IMR-90 (cell line): Measurements from ENCODE around the gene RASGRP4.

Experiments used
- BHLHE40 ChIP-seq: fragments of 150-350 bp; IDR thresholded peaks from 2 replicates; pipeline ENCODE4 v1.6.1; 2016; ENCODE audit warnings: mild to moderate bottlenecking, low read depth, low read length
- CHD1 ChIP-seq: IDR thresholded peaks from 2 replicates; pipeline ENCODE4 v1.6.1; 2012; ENCODE audit warnings: low read depth, low read length, improper control_type of control experiment
- ELK1 ChIP-seq: fragments of 150-350 bp; IDR thresholded peaks from 2 replicates; pipeline ENCODE4 v1.6.1; 2016; ENCODE audit warnings: low read depth, mild to moderate bottlenecking, low read length, moderate library complexity, borderline replicate concordance
- FOS ChIP-seq: fragments of 150-350 bp; IDR thresholded peaks from 2 replicates; pipeline ENCODE4 v1.6.1; 2016; ENCODE audit warnings: low read depth, low read length
- MAZ ChIP-seq: IDR thresholded peaks from 2 replicates; pipeline ENCODE4 v1.6.1; 2012; ENCODE audit warnings: low read depth, mild to moderate bottlenecking, low read length, improper control_type of control experiment, moderate library complexity, borderline replicate concordance
- NFE2L2 ChIP-seq: fragments of 150-350 bp; IDR thresholded peaks from 2 replicates; pipeline ENCODE4 v1.6.1; 2016; ENCODE audit warnings: low read depth, mild to moderate bottlenecking, low read length
- POLR2A ChIP-seq: IDR thresholded peaks from 2 replicates; pipeline ENCODE4 v1.6.1; 2012; ENCODE audit warnings: mild to moderate bottlenecking, low read depth, low read length
- RFX5 ChIP-seq: IDR thresholded peaks from 2 replicates; pipeline ENCODE4 v1.8.0; 2012; ENCODE audit warnings: low read depth, mild to moderate bottlenecking, low read length, moderate library complexity
- USF2 ChIP-seq: fragments of 150-350 bp; IDR thresholded peaks from 2 replicates; pipeline ENCODE4 v1.6.1; 2017; ENCODE audit warnings: mild to moderate bottlenecking, antibody characterized with exemption, low read length, low read depth
- TF ChIP-seq, protein P1 (sequence below): conservative IDR thresholded peaks from 2 replicates; pipeline ENCODE4 v1.5.1; 2012; ENCODE audit warnings: mild to moderate bottlenecking, low read depth, low read length, improper control_type of control experiment

DNA sequence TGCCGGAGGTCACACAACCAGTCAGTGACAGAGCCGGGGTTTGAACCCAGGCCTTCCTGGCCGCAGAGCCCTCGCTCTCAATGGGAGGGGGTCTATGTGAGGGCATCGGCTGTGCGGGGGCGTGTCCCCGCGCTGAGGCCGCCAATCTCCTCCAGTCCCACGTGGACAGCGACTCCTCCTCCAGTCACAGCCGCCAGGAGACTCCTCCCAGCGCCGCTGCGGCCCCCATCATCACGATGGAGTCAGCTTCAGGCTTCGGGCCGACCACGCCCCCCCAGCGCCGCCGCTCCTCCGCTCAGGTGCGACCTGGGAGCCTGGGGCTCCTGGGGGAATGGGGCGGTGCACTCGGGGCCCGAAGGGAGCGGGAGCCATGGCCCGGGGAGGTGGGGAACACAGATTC lies 31.5 kb downstream of the RASGRP4 start:
- TF ChIP-seq POLR2A (no peak), USF2 (no peak), NFE2L2 (no peak), CHD1 (no peak), RFX5 (no peak), ELK1 (no peak), MAZ (no peak), BHLHE40 (no peak), FOS (no peak)
- TF ChIP-seq, protein P1, sequence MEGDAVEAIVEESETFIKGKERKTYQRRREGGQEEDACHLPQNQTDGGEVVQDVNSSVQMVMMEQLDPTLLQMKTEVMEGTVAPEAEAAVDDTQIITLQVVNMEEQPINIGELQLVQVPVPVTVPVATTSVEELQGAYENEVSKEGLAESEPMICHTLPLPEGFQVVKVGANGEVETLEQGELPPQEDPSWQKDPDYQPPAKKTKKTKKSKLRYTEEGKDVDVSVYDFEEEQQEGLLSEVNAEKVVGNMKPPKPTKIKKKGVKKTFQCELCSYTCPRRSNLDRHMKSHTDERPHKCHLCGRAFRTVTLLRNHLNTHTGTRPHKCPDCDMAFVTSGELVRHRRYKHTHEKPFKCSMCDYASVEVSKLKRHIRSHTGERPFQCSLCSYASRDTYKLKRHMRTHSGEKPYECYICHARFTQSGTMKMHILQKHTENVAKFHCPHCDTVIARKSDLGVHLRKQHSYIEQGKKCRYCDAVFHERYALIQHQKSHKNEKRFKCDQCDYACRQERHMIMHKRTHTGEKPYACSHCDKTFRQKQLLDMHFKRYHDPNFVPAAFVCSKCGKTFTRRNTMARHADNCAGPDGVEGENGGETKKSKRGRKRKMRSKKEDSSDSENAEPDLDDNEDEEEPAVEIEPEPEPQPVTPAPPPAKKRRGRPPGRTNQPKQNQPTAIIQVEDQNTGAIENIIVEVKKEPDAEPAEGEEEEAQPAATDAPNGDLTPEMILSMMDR: no peak
